ENCODE data around the gene GATA6. TPM values are rescaled to one million over a fixed set of nuclear protein-coding genes. Genes with fewer than 3 reads are reported as not detected.
A peak's percentile ranks its signal among the peaks of the same experiment; 100 is the strongest.

The GATA6 gene
- total and polyA plus RNA-seq, 2 of the 8 experiments (the other 6 are each of a cell fraction or from before 2014, with no cell fraction given), result 0.09 TPM; not detected in 1

DNA sequence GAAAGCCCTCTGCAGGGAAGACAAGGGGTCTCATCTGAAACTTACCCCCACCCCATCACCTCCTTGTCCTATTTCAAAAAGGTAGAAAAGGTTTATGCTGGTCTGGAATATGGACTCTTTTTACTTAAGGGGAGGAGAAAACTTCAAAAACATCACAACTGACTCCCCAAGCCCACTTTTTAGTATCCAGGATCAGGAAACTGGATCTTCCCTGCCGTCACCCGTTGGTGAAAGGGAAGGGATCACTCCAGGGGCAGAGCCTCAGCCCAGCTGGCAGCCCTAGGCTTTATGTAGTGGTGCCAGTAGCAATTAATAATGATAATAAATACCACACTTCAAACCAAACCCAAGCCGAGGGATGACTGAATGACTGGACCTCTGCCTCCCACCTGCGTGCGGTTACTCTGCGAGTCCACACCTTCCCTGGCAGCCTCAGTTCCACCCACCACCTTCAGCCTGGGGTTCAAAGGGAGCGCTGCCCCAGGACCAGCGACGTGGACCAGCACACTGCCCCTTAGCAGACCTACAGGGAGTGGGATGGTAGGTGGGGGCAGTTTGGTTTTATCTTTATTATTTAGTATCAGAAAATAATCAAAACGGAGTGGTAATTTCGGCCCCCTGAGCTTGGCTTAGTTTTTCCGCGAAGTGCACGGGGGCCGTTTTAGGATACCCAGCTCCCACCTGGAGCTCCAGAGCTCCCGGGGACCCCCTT lies 4.9 kb upstream of the GATA6 start:
- peak overlapping the region in 2 of 4 experiments; percentile 21 to 59; a peak in 2 of 8 replicates for H3K4me3 ChIP-seq (ENCODE audit: extremely low read depth in 1 of 4, insufficient read depth in 2 of 4, low read depth in 3 of 4, low read length in 4 of 4)
- CTCF ChIA-PET (ENCODE audit: partially characterized antibody), result interaction anchor here (0.6 to 1.1 kb wide), 2 partner anchors 10 to 21 kb away, joined by 3 to 4 read pairs; no protein-coding TSS in a partner anchor

More for the DNA sequence above, 4.9 kb upstream of the GATA6 start:
- Histone ChIP-seq H3K9ac (replicated peaks in 1 of 4; ENCODE audit: extremely low read depth in 1 of 4, low read depth in 3 of 4, low read length in 3 of 4) (no peak overlapping the region), H2BK120ac (replicated peaks; ENCODE audit: low read depth, low read length) (no peak overlapping the region), H3K56ac (replicated peaks; ENCODE audit: insufficient read length, low read depth, low read length) (no peak overlapping the region), H2AK5ac (ENCODE audit: low read depth, low read length) (no peak overlapping the region), H3K14ac (ENCODE audit: insufficient read length) (no peak overlapping the region), H3K79me2 (ENCODE audit: control insufficient read depth in 1 of 2, insufficient read depth in 2 of 2, low read length in 2 of 2) (no peaks in the 10 kb centered on the region), H2BK15ac (ENCODE audit: low read length) (no peak overlapping the region), H3K18ac (ENCODE audit: extremely low read depth, low read length) (no peak overlapping the region), H3K27ac (ENCODE audit: low read depth, low read length) (no peak overlapping the region), H3K36me3 (ENCODE audit: control insufficient read depth in 2 of 4, insufficient read depth in 4 of 4, low read length in 3 of 4) (peaks cover 0 to 6% (median 0%) of the 10 kb centered on the region in 4 experiments; a peak in 1 of 8 replicates), H2BK5ac (ENCODE audit: low read depth, low read length) (no peak overlapping the region), H4K91ac (replicated peaks; ENCODE audit: insufficient read length, low read length) (no peak overlapping the region), H4K8ac (ENCODE audit: extremely low read depth, insufficient read depth, low read length) (no peak overlapping the region), H3K4ac (replicated peaks; ENCODE audit: insufficient read length, low read depth, low read length) (peak overlapping the region; percentile 21), H3K79me1 (ENCODE audit: low read depth, low read length) (no peaks in the 10 kb centered on the region), H3K4me1 (replicated peaks in 1 of 4; ENCODE audit: control insufficient read depth in 3 of 4, insufficient read depth in 4 of 4, low read length in 3 of 4) (peaks cover 0 to 19% (median 6%) of the 10 kb centered on the region in 4 experiments; a peak in 5 of 7 replicates), H2BK12ac (ENCODE audit: low read depth, low read length) (no peak overlapping the region), H2BK20ac (ENCODE audit: low read length) (no peak overlapping the region), H3K23ac (ENCODE audit: insufficient read length) (no peak overlapping the region), H3K23me2 (ENCODE audit: low read depth, low read length) (peaks cover 7% of the 10 kb centered on the region; the same call in 1 of the 2 replicates), H3K27me3 (replicated peaks in 1 of 4; ENCODE audit: control insufficient read depth in 3 of 4, extremely low read depth in 1 of 4, insufficient read depth in 3 of 4, low read length in 3 of 4) (peaks cover 62 to 84% (median 77%) of the 10 kb centered on the region in 4 experiments), H3K4me2 (ENCODE audit: insufficient read depth in 1 of 2, low read depth in 2 of 2, low read length in 2 of 2) (peak overlapping the region; percentile 67 to 73), H2AFZ (ENCODE audit: low read length) (no peak overlapping the region), H3K9me3 (ENCODE audit: insufficient read depth in 2 of 2, low read depth in 1 of 2, low read length in 1 of 2) (no peaks in the 10 kb centered on the region), H4K5ac (ENCODE audit: insufficient read length, low read depth, low read length) (no peak overlapping the region), H4K20me1 (replicated peaks in 1 of 2; ENCODE audit: control insufficient read depth in 1 of 2, insufficient read depth in 2 of 2, low read length in 2 of 2) (peaks cover 10 to 16% of the 10 kb centered on the region in 2 experiments)
- no peak for DNase-seq (ENCODE audit: low read depth in 1 of 2, low spot score in 2 of 2)
- no peak for FAIRE-seq
- WGBS, 2 experiments (ENCODE audit: extremely low coverage in 1 of 2, insufficient coverage in 1 of 2, insufficient read length in 1 of 2, insufficient replicate concordance in 2 of 2, low coverage in 1 of 2, low lambda C conversion rate in 2 of 2, missing lambda C conversion rate in 1 of 2), result 9% methylated on average over 16 of the region's 16 CpGs; no CpG with 5 or more reads in 1 of the 2 experiments
- POLR2A ChIA-PET (ENCODE audit: partially characterized antibody), result interaction anchor here (1.2 kb wide), 1 partner anchor 9 kb away, joined by 5 read pairs; no protein-coding TSS in a partner anchor
- peak; percentile 73; the same call in 1 of the 2 replicates for TF ChIP-seq SUZ12 (IDR thresholded peaks at IDR 0.05; ENCODE audit: low read length)
- no peak for TF ChIP-seq EGR1 (IDR thresholded peaks at IDR 0.05; ENCODE audit: borderline replicate concordance, low read depth, low read length)
